CD14-positive monocyte (primary cell): ENCODE measurements around the gene DRAM1. TPM values are rescaled to one million over a fixed set of nuclear protein-coding genes. Genes with fewer than 3 reads are reported as not detected.

Experiments used
- DNase-seq, 3 donors: peaks; one replicate each; pipeline ENCODE4 v3.0.0-alpha.2; 2011 to 2022
- H2AFZ ChIP-seq: 2 replicates; pipeline ENCODE4 v1.6.0; 2012; ENCODE audit warnings: mild to moderate bottlenecking, low read depth, low read length, inconsistent platforms; ENCODE audit not compliant: insufficient read depth, poor library complexity, severe bottlenecking
- H3K27ac ChIP-seq, 2 donors: 1 replicate in 1 of 2; 2 replicates in 1 of 2; pipeline ENCODE4 v1.5.1; 2012 to 2013; ENCODE audit warnings: low read length in 2 of 2, control low read depth in 1 of 2, inconsistent platforms in 1 of 2, low read depth in 1 of 2, mild to moderate bottlenecking in 1 of 2
- H3K27me3 ChIP-seq, 2 donors: one replicate each; pipeline versions ENCODE4 v1.6.0 to v1.6.1; 2011 to 2013; ENCODE audit warnings: low read length in 2 of 2; ENCODE audit not compliant: control insufficient read depth in 2 of 2, insufficient read depth in 2 of 2
- H3K36me3 ChIP-seq, 2 donors: replicated peaks in 1 of 2; 1 replicate in 1 of 2; 2 replicates in 1 of 2; pipeline versions ENCODE4 v1.5.1 to v1.6.1; 2012 to 2013; ENCODE audit warnings: low read length in 2 of 2, control low read depth in 1 of 2, inconsistent platforms in 1 of 2, mild to moderate bottlenecking in 1 of 2; ENCODE audit not compliant: insufficient read depth in 2 of 2, control insufficient read depth in 1 of 2
- H3K4me1 ChIP-seq, 2 donors: 1 replicate in 1 of 2; 2 replicates in 1 of 2; pipeline versions ENCODE4 v1.5.1 to v1.6.1; 2012 to 2013; ENCODE audit warnings: low read length in 2 of 2, control low read depth in 1 of 2, inconsistent platforms in 1 of 2, mild to moderate bottlenecking in 1 of 2, moderate library complexity in 1 of 2; ENCODE audit not compliant: insufficient read depth in 2 of 2, control insufficient read depth in 1 of 2
- H3K4me2 ChIP-seq: replicated peaks from 2 replicates; pipeline ENCODE3; 2012; ENCODE audit warnings: low read length, moderate library complexity, mild to moderate bottlenecking; ENCODE audit not compliant: poor library complexity, severe bottlenecking; ENCODE audit errors: extremely low read depth
- H3K4me3 ChIP-seq, 3 experiments: fragments of 200-600 bp in 1 of 3; sonication (generic) in 1 of 3; replicated peaks in 1 of 3; 1 replicate in 2 of 3; 2 replicates in 1 of 3; pipeline ENCODE4 v1.5.1; 2011 to 2013; ENCODE audit warnings: low read length in 3 of 3, mild to moderate bottlenecking in 3 of 3, control low read depth in 2 of 3, low read depth in 2 of 3, inconsistent platforms in 1 of 3, moderate library complexity in 1 of 3
- H3K79me2 ChIP-seq: 2 replicates; pipeline ENCODE4 v1.6.0; 2012; ENCODE audit warnings: mild to moderate bottlenecking, control low read depth, inconsistent platforms, low read length, moderate library complexity; ENCODE audit not compliant: insufficient read depth
- H3K9ac ChIP-seq: 2 replicates; pipeline ENCODE4 v1.6.0; 2017; ENCODE audit warnings: low read length, mild to moderate bottlenecking; ENCODE audit not compliant: insufficient read depth, poor library complexity, severe bottlenecking
- H3K9me3 ChIP-seq, 2 donors: replicated peaks in 1 of 2; 1 replicate in 1 of 2; 2 replicates in 1 of 2; pipeline versions ENCODE4 v1.5.1 to v1.6.1; 2012 to 2013; ENCODE audit warnings: low read length in 2 of 2, control low read depth in 1 of 2; ENCODE audit not compliant: control insufficient read depth in 1 of 2, insufficient read depth in 1 of 2
- H4K20me1 ChIP-seq: 2 replicates; pipeline ENCODE4 v1.6.0; 2012; ENCODE audit warnings: mild to moderate bottlenecking, low read length, control low read depth, moderate library complexity; ENCODE audit not compliant: insufficient read depth
- H3K27ac Mint-ChIP-seq, 7 donors: one replicate each; pipeline ENCODE4 v1.8.0; 2020; ENCODE audit warnings: mild to moderate bottlenecking in 7 of 7, mixed read lengths in 7 of 7, moderate library complexity in 6 of 7, inconsistent platforms in 2 of 7
- H3K27me3 Mint-ChIP-seq, 3 donors: one replicate each; pipeline ENCODE4 v1.8.0; 2021 to 2022; ENCODE audit warnings: low read depth in 3 of 3, mild to moderate bottlenecking in 3 of 3, mixed read lengths in 3 of 3, moderate library complexity in 3 of 3, inconsistent platforms in 1 of 3
- H3K36me3 Mint-ChIP-seq, 2 donors: one replicate each; pipeline ENCODE4 v1.8.0; 2020; ENCODE audit warnings: mixed read lengths in 2 of 2, inconsistent platforms in 1 of 2, mild to moderate bottlenecking in 1 of 2
- H3K4me1 Mint-ChIP-seq: one replicate; pipeline ENCODE4 v1.8.0; 2020; ENCODE audit warnings: mild to moderate bottlenecking, mixed read lengths
- H3K4me3 Mint-ChIP-seq, 2 donors: one replicate each; pipeline ENCODE4 v1.8.0; 2020; ENCODE audit warnings: mild to moderate bottlenecking in 2 of 2, mixed read lengths in 2 of 2, moderate library complexity in 1 of 2
- H3K9me3 Mint-ChIP-seq, 7 donors: one replicate each; pipeline ENCODE4 v1.8.0; 2020 to 2022; ENCODE audit warnings: mixed read lengths in 7 of 7, mild to moderate bottlenecking in 6 of 7, moderate library complexity in 6 of 7, inconsistent platforms in 2 of 7
- CTCF ChIP-seq: fragments of 200-600 bp; IDR thresholded peaks from one replicate; pipeline ENCODE4 v1.8.0; 2022; ENCODE audit warnings: antibody characterized with exemption, mild to moderate bottlenecking
- WGBS: methylation state at CpG from one replicate; pipeline ENCODE4 v1.1.5; 2013; ENCODE audit warnings: missing lambda C conversion rate; ENCODE audit not compliant: insufficient coverage; 5-methylcytosine and 5-hydroxymethylcytosine counted together
- intact Hi-C, 2 donors: fragments of 100-400 bp; cut with micrococcal nuclease; formaldehyde crosslinking; loops; one replicate each; pipeline versions ENCODE4 v1.15.0 to v1.15.1; 2023
- polyA plus RNA-seq, 3 donors: library from polyadenylated mRNA; depleted of rRNA in 1 of 3; unstranded in 2 of 3; stranded (reverse) in 1 of 3; fragments of 300-500 nt in 2 of 3; fragments of >200 nt in 1 of 3; fragmentation: Illumina TruSeq in 2 of 3; gene quantifications; 1 replicate in 2 of 3; 2 replicates in 1 of 3; pipeline ENCODE4 v1.2.3, GENCODE V29; 2012 to 2021

DRAM1 gene
- polyA plus RNA-seq, 3 donors = 14.0 to 49.7 (median 43.0) TPM

GRCh38 chr12:101829639-101830366 lies 47.6 kb upstream of the DRAM1 start:
- peak overlapping the region; percentile 61 to 99 (median 92) for H3K4me3 ChIP-seq
- peak overlapping the region; percentile 46 to 74 for H3K27ac ChIP-seq
- peaks cover 3% of the 10 kb centered on the region for H4K20me1 ChIP-seq
- TF ChIP-seq CTCF = no peak
- H3K4me3 Mint-ChIP-seq = peak overlapping the region; percentile 97 to 99
- intact Hi-C loops = loop anchor here (2.0 to 10.0 kb wide), 3 partner anchors 53 to 425 kb away; partner anchors contain the start of gene ARL1 (in 1 of the 2)
- WGBS = 0% methylated on average over 6 of the region's 11 CpGs
- H3K27me3 ChIP-seq = no peaks in the 10 kb centered on the region
- H3K27ac Mint-ChIP-seq = peak overlapping the region; percentile 78 to 91 (median 88)
- peaks cover 0 to 1% (median 0%) of the 10 kb centered on the region in 3 donors for H3K27me3 Mint-ChIP-seq
- no peaks in the 10 kb centered on the region for H3K9me3 ChIP-seq
- no peaks in the 10 kb centered on the region for H3K36me3 ChIP-seq
- H3K4me2 ChIP-seq = peak overlapping the region; percentile 85
- peaks cover 23 to 50% of the 10 kb centered on the region in 2 donors for H3K4me1 ChIP-seq
- DNase-seq = no peak
- H3K36me3 Mint-ChIP-seq = no peaks in the 10 kb centered on the region
- H3K9ac ChIP-seq = peak overlapping the region; percentile 80
- peaks cover 0 to 4% (median 0%) of the 10 kb centered on the region in 7 donors for H3K9me3 Mint-ChIP-seq
- H3K4me1 Mint-ChIP-seq = peaks cover 55% of the 10 kb centered on the region
- H3K79me2 ChIP-seq = peaks cover 57% of the 10 kb centered on the region
- H2AFZ ChIP-seq = peak overlapping the region; percentile 84

GRCh38 chr12:101830367-101831325 lies 46.7 kb upstream of the DRAM1 start, which contains the start of gene GNPTAB:
TSS of gene GNPTAB (minus strand) at chr12:101830959. CDS start at chr12:101830675, 284 bp downstream.
- Mint-ChIP-seq H3K27me3 (peaks cover 0 to 1% (median 0%) of the 10 kb centered on the region in 3 donors), H3K36me3 (no peaks in the 10 kb centered on the region), H3K4me3 (peak within 1 kb of the TSS; percentile 97 to 99), H3K9me3 (peaks cover 0 to 4% (median 0%) of the 10 kb centered on the region in 7 donors), H3K4me1 (peaks cover 47% of the 10 kb centered on the region), H3K27ac (peak within 1 kb of the TSS; percentile 78 to 91 (median 88))
- Histone ChIP-seq H3K4me1 (peaks cover 23 to 48% of the 10 kb centered on the region in 2 donors), H3K4me2 (peak within 1 kb of the TSS; percentile 85), H3K4me3 (peak within 1 kb of the TSS; percentile 61 to 99 (median 92)), H3K27ac (peak within 1 kb of the TSS; percentile 46 to 74), H3K36me3 (no peaks in the 10 kb centered on the region), H3K9ac (peak within 1 kb of the TSS; percentile 80), H3K27me3 (no peaks in the 10 kb centered on the region), H2AFZ (peak within 1 kb of the TSS; percentile 84), H3K79me2 (peaks cover 49% of the 10 kb centered on the region), H3K9me3 (no peaks in the 10 kb centered on the region), H4K20me1 (peaks cover 3% of the 10 kb centered on the region)
- peak; percentile 89 to 95 (median 93) for DNase-seq
- intact Hi-C loops = loop anchor here (2.0 to 10.0 kb wide), 2 partner anchors 58 to 426 kb away; partner anchors contain the start of gene ARL1 (in 1 of the 2)
- under 1% methylated on average over 91 of the region's 96 CpGs for WGBS
- peak; percentile 69 for TF ChIP-seq CTCF
